Measurements from ENCODE around the gene CENATAC.

DNA sequence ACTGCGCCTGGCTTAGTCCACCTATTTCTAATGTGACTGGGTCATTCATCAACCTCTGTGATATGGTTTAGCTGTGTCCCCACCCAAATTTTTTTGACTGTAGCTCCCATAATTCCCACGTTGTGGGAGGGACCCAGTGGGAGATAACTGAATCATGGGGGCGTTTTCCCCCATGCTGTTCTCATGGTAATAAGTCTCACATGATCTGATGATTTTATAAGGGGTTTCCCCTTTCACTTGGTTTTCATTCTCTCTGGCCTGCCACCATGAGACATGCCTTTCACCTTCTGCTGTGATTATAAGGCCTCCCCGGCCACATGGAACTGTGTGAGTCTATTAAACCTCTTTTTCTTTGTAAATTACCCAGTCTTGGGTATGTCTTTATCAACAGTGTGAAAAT lies 8.7 kb downstream of the CENATAC start:
- TF ChIP-seq, protein P1, sequence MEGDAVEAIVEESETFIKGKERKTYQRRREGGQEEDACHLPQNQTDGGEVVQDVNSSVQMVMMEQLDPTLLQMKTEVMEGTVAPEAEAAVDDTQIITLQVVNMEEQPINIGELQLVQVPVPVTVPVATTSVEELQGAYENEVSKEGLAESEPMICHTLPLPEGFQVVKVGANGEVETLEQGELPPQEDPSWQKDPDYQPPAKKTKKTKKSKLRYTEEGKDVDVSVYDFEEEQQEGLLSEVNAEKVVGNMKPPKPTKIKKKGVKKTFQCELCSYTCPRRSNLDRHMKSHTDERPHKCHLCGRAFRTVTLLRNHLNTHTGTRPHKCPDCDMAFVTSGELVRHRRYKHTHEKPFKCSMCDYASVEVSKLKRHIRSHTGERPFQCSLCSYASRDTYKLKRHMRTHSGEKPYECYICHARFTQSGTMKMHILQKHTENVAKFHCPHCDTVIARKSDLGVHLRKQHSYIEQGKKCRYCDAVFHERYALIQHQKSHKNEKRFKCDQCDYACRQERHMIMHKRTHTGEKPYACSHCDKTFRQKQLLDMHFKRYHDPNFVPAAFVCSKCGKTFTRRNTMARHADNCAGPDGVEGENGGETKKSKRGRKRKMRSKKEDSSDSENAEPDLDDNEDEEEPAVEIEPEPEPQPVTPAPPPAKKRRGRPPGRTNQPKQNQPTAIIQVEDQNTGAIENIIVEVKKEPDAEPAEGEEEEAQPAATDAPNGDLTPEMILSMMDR (conservative IDR thresholded peaks at IDR 0.05; ENCODE audit: low read depth in 2 of 2): no peak
- TF ChIP-seq EZH2 (IDR thresholded peaks at IDR 0.05; ENCODE audit: low read depth, unreplicated experiment) (no peak), CREB1 (CRISPR knock-in tag; IDR thresholded peaks at IDR 0.05; ENCODE audit: low read depth) (no peak), EZH2phosphoT487 (IDR thresholded peaks at IDR 0.05; ENCODE audit: unreplicated experiment) (no peak), ZNF331 (CRISPR knock-in tag; IDR thresholded peaks at IDR 0.05; ENCODE audit: low read depth) (no peak), POLR2AphosphoS5 (IDR thresholded peaks at IDR 0.05; ENCODE audit: low read depth) (no peak), STAT1 (IDR thresholded peaks at IDR 0.05; ENCODE audit: unreplicated experiment) (no peak)
- TF ChIP-seq, protein P2, sequence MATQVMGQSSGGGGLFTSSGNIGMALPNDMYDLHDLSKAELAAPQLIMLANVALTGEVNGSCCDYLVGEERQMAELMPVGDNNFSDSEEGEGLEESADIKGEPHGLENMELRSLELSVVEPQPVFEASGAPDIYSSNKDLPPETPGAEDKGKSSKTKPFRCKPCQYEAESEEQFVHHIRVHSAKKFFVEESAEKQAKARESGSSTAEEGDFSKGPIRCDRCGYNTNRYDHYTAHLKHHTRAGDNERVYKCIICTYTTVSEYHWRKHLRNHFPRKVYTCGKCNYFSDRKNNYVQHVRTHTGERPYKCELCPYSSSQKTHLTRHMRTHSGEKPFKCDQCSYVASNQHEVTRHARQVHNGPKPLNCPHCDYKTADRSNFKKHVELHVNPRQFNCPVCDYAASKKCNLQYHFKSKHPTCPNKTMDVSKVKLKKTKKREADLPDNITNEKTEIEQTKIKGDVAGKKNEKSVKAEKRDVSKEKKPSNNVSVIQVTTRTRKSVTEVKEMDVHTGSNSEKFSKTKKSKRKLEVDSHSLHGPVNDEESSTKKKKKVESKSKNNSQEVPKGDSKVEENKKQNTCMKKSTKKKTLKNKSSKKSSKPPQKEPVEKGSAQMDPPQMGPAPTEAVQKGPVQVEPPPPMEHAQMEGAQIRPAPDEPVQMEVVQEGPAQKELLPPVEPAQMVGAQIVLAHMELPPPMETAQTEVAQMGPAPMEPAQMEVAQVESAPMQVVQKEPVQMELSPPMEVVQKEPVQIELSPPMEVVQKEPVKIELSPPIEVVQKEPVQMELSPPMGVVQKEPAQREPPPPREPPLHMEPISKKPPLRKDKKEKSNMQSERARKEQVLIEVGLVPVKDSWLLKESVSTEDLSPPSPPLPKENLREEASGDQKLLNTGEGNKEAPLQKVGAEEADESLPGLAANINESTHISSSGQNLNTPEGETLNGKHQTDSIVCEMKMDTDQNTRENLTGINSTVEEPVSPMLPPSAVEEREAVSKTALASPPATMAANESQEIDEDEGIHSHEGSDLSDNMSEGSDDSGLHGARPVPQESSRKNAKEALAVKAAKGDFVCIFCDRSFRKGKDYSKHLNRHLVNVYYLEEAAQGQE (IDR thresholded peaks at IDR 0.05; ENCODE audit: unreplicated experiment): no peak

Measured in GM23338 (cell line).